GM19099 (cell line): ENCODE results near the gene CMSS1.

ENCODE experiments used
- POLR2A ChIP-seq: IDR thresholded peaks from 3 replicates; pipeline ENCODE4 v1.6.1; 2011; ENCODE audit warnings: low read depth; ENCODE audit not compliant: insufficient read length; ENCODE audit errors: extremely low read depth

CMSS1 gene

GRCh38 chr3:99938270-99938911, 120.7 kb downstream of the CMSS1 start:
- no peak for TF ChIP-seq POLR2A

- TF ChIP-seq POLR2A, result no peak
Measured at GRCh38 chr3:99939876-99940275, 122.2 kb downstream of the CMSS1 start.

GRCh38 chr3:99940350-99940749, 122.7 kb downstream of the CMSS1 start:
- TF ChIP-seq POLR2A, result no peak

- TF ChIP-seq POLR2A, result no peak
Measured at GRCh38 chr3:99941211-99941610, 123.5 kb downstream of the CMSS1 start.

- no peak for TF ChIP-seq POLR2A
Measured at GRCh38 chr3:99943931-99944761, 126.5 kb downstream of the CMSS1 start.

GRCh38 chr3:99945328-99945995, 127.8 kb downstream of the CMSS1 start:
- no peak for TF ChIP-seq POLR2A

- no peak for TF ChIP-seq POLR2A
Measured at GRCh38 chr3:99947356-99947755, 129.7 kb downstream of the CMSS1 start.

- no peak for TF ChIP-seq POLR2A
Measured at GRCh38 chr3:99948467-99949089, 130.9 kb downstream of the CMSS1 start.

- no peak for TF ChIP-seq POLR2A
Measured at GRCh38 chr3:99949956-99950670, 132.5 kb downstream of the CMSS1 start.

- no peak for TF ChIP-seq POLR2A
Measured at GRCh38 chr3:99950921-99951320, 133.3 kb downstream of the CMSS1 start.

GRCh38 chr3:99951701-99952100, 134.0 kb downstream of the CMSS1 start:
- TF ChIP-seq POLR2A, result no peak

- no peak for TF ChIP-seq POLR2A
Measured at GRCh38 chr3:99952306-99952705, 134.6 kb downstream of the CMSS1 start.

GRCh38 chr3:99953596-99953995, 135.9 kb downstream of the CMSS1 start:
- TF ChIP-seq POLR2A, result no peak

GRCh38 chr3:99954914-99955644, 137.4 kb downstream of the CMSS1 start:
- TF ChIP-seq POLR2A, result no peak
